Left ventricle myocardium inferior (tissue), 1 donor: Measurements from ENCODE around the gene TECTA. TPM values are rescaled to one million over a fixed set of nuclear protein-coding genes. Genes with fewer than 3 reads are reported as not detected.
"Not testable (repeated sequence)": the region's sequence is repeated elsewhere in the genome, so short reads cannot be mapped to it uniquely, and the experiment has no call there.

Experiments used
- DNase-seq: peaks from one replicate; pipeline ENCODE4 v3.0.0-alpha.2; 2020
- H3K27ac ChIP-seq: fragments of 200-600 bp; replicated peaks from 2 replicates; pipeline ENCODE4 v1.8.0; 2021
- H3K27me3 ChIP-seq: fragments of 200-600 bp; 2 replicates; pipeline ENCODE4 v1.8.0; 2021; ENCODE audit warnings: low read depth
- H3K36me3 ChIP-seq: fragments of 200-600 bp; 2 replicates; pipeline ENCODE4 v1.8.0; 2021
- H3K4me1 ChIP-seq: fragments of 200-600 bp; 2 replicates; pipeline ENCODE4 v1.8.0; 2021
- H3K4me3 ChIP-seq: fragments of 200-600 bp; 2 replicates; pipeline ENCODE4 v1.8.0; 2021; ENCODE audit warnings: mild to moderate bottlenecking, moderate library complexity
- H3K9me3 ChIP-seq: fragments of 200-600 bp; replicated peaks from 2 replicates; pipeline ENCODE4 v1.8.0; 2021
- CTCF ChIP-seq: fragments of 200-600 bp; IDR thresholded peaks from 2 replicates; pipeline ENCODE4 v1.8.0; 2021; ENCODE audit warnings: antibody characterized with exemption, mild to moderate bottlenecking, borderline replicate concordance
- intact Hi-C: fragments of 100-400 bp; cut with micrococcal nuclease; formaldehyde crosslinking; loops from one replicate; pipeline ENCODE4 v1.11.0; 2022
- total RNA-seq: library from RNA; stranded (reverse); fragmentation: NEBNext Ultra II Directional; extraction: Animal tissue kit (Norgen Biotek cat#: 25700); gene quantifications from one replicate; pipeline ENCODE4 v1.2.1, GENCODE V29; 2021
- donor health status: DM: no; HTN: yes; CAD: no; lungs with severe emphysema.

Gene TECTA
- total RNA-seq, 1 donor from 2014 or later = 1.1 TPM

GRCh38 chr11:121109916-121110586 is 9.0 kb downstream of the TECTA start:
- no peaks in the 10 kb centered on the region for H3K9me3 ChIP-seq
- no peak overlapping the region for H3K4me3 ChIP-seq
- intact Hi-C loops = loop anchor here (10.0 kb wide), 1 partner anchor 85 kb away; the partner anchor contains the start of gene TBCEL
- H3K27me3 ChIP-seq = no peaks in the 10 kb centered on the region
- no peak for DNase-seq
- no peak for TF ChIP-seq CTCF
- no peaks in the 10 kb centered on the region for H3K36me3 ChIP-seq
- peaks cover 37% of the 10 kb centered on the region for H3K4me1 ChIP-seq
- no peak overlapping the region for H3K27ac ChIP-seq

DNA sequence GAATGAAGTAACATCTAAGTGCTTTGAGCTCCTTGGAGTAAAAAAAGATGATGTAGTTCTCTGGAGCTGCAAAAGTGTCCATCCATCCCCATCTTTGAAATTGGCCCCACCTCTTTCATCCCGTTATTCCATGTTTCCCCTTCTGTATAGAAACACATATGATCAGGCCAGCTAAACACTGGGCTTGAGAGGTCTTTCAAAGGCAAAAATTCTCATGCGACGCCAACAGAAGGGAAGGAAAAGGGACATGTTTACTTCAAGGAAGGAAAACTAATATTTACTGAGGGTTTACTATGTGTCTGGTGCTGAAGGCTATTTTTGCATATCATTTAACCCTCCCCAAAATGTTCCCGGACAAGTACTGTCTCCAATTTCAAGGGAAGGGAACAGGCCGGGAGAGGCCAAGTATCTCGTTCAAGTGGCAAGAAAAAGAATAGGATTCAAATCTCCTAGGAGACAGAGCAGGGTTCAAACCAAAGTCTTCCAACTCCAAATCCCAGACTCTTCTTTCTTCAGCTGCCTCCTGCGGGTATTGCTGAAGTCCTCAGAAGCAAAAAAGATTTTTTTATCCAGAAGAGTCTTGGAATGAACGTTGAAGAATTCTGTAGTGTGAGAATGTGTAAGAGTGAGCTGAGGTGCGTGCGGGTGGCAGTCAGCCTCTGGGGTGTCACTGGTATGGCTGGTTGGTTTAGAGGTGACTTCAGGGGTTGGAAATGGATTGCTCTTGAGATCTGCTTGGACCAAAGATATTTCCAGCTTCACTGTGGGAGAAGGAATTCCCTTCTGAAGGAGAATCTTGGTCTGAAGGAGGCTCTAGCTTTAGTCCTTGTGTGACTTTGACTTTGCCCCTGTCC is 10.1 kb downstream of the TECTA start:
- no peak for DNase-seq
- H3K27me3 ChIP-seq = no peaks in the 10 kb centered on the region
- H3K4me1 ChIP-seq = peaks cover 27% of the 10 kb centered on the region
- H3K36me3 ChIP-seq = no peaks in the 10 kb centered on the region
- TF ChIP-seq CTCF = no peak
- no peak overlapping the region for H3K4me3 ChIP-seq
- H3K27ac ChIP-seq = no peak overlapping the region
- intact Hi-C loops = no loop called here
- H3K9me3 ChIP-seq = no peaks in the 10 kb centered on the region

- Histone ChIP-seq H3K27me3 (no peaks in the 10 kb centered on the region), H3K4me1 (peaks cover 27% of the 10 kb centered on the region), H3K4me3 (no peak overlapping the region), H3K9me3 (no peaks in the 10 kb centered on the region), H3K36me3 (no peaks in the 10 kb centered on the region), H3K27ac (no peak overlapping the region)
- intact Hi-C loops = no loop called here
- TF ChIP-seq CTCF = peak; percentile 77
- DNase-seq = peak; percentile 52
Measured at GRCh38 chr11:121112498-121113455, 11.7 kb downstream of the TECTA start.

DNA sequence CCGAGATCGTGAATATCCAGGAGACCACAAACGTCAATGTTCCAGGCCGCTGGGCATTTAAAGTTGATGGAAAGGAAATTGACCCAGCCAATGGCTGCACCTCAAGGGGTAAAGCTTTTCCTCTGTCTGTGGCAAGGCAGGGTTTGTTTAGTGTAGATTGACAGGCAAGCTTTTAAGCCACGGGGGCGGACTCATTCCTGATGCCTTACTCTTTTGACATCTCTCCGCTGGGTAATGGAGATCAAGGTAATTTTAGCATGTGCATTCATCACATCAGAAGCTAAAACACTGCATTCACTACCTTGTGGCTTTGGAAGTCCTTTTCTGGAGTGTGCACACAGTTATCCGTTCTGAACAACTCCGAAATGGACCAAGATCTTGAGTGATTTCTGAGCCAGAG is 12.6 kb downstream of the TECTA start:
- H3K4me1 ChIP-seq = peaks cover 27% of the 10 kb centered on the region
- intact Hi-C loops = no loop called here
- H3K27ac ChIP-seq = no peak overlapping the region
- TF ChIP-seq CTCF = no peak
- H3K36me3 ChIP-seq = no peaks in the 10 kb centered on the region
- H3K9me3 ChIP-seq = no peaks in the 10 kb centered on the region
- no peak overlapping the region for H3K4me3 ChIP-seq
- H3K27me3 ChIP-seq = no peaks in the 10 kb centered on the region
- no peak for DNase-seq

DNA sequence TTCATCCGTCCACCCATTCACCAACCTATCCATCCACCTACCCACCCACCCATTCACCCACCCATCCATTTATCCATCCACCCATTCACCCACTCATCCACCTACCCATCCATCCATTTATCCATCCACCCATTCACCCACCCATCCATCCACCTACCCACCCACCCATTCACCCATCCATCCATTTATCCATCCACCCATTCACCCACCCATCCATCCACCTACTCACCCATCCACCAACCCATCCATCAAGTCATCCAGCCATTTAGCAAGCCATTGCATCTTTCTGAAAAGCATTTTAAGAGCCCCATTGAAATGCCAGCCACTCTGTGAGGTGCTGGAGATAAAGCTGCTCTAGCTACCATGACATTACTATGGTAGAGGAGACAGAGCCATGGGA is 14.0 kb downstream of the TECTA start:
- H3K27ac ChIP-seq, H3K27me3 ChIP-seq, H3K9me3 ChIP-seq, intact Hi-C loops, H3K36me3 ChIP-seq, DNase-seq, H3K4me3 ChIP-seq: not testable (repeated sequence)
- H3K4me1 ChIP-seq = peaks cover 24% of the 10 kb centered on the region
